Right atrium auricular region (tissue), 2 donors: Measurements from ENCODE around the gene ZNF410. TPM values are rescaled to one million over a fixed set of nuclear protein-coding genes. Genes with fewer than 3 reads are reported as not detected.
A peak's percentile ranks its signal among the peaks of the same experiment; 100 is the strongest.

Experiments
- DNase-seq: peaks from one replicate; pipeline ENCODE4 v3.0.0-alpha.2; 2019; ENCODE audit warnings: low spot score
- H3K27ac ChIP-seq, 2 donors: fragments of 200-600 bp; sonication (generic); 1 replicate in 1 of 2; 2 replicates in 1 of 2; pipeline ENCODE4 v1.5.1; 2016 to 2019
- H3K27me3 ChIP-seq, 2 donors: fragments of 200-600 bp; sonication (generic); one replicate each; pipeline versions ENCODE4 v1.5.1 to v1.6.0; 2017 to 2019
- H3K36me3 ChIP-seq: fragments of 200-600 bp; sonication (generic); one replicate; pipeline ENCODE4 v1.5.1; 2016
- H3K4me1 ChIP-seq, 2 donors: fragments of 200-600 bp; sonication (generic); one replicate each; pipeline versions ENCODE4 v1.5.1 to v1.6.0; 2017 to 2019
- H3K4me3 ChIP-seq, 2 donors: fragments of 200-600 bp; sonication (generic); 1 replicate in 1 of 2; 2 replicates in 1 of 2; pipeline ENCODE4 v1.5.1; 2017 to 2019; ENCODE audit warnings: mild to moderate bottlenecking in 1 of 2, moderate library complexity in 1 of 2
- H3K9me3 ChIP-seq, 2 donors: fragments of 200-600 bp; sonication (generic); one replicate each; pipeline ENCODE4 v1.5.1; 2019
- CTCF ChIP-seq, 2 donors: fragments of 200-600 bp; sonication (generic); IDR thresholded peaks; one replicate each; pipeline ENCODE4 v1.5.1; 2019; ENCODE audit warnings: antibody characterized with exemption in 2 of 2
- total RNA-seq, 2 donors: library from RNA; depleted of rRNA; stranded (reverse); fragments of >200 nt; gene quantifications; one replicate each; pipeline ENCODE4 v1.1.0, GENCODE V29; 2016

The ZNF410 gene
- total RNA-seq, 2 donors from 2014 or later: 16.2 to 23.4 TPM

- no peak for TF ChIP-seq CTCF (IDR thresholded peaks at IDR 0.05)
- Histone ChIP-seq H3K9me3 (no peaks in the 10 kb centered on the region), H3K4me1 (peaks cover 0 to 9% of the 10 kb centered on the region in 2 donors), H3K27me3 (no peaks in the 10 kb centered on the region), H3K27ac (no peak overlapping the region), H3K36me3 (peaks cover 41% of the 10 kb centered on the region), H3K4me3 (no peak overlapping the region)
- no peak for DNase-seq
These were observed 57.9 kb downstream of the ZNF410 start for GRCh38 chr14:73944432-73945158.

- DNase-seq: no peak
- H3K4me1 ChIP-seq: peaks cover 0 to 9% of the 10 kb centered on the region in 2 donors
- no peak for TF ChIP-seq CTCF (IDR thresholded peaks at IDR 0.05)
- peaks cover 36% of the 10 kb centered on the region for H3K36me3 ChIP-seq
- H3K27me3 ChIP-seq: no peaks in the 10 kb centered on the region
- H3K27ac ChIP-seq: no peak overlapping the region
- no peak overlapping the region for H3K4me3 ChIP-seq
- H3K9me3 ChIP-seq: no peaks in the 10 kb centered on the region
These were observed 58.6 kb downstream of the ZNF410 start for GRCh38 chr14:73945159-73945670.

GRCh38 chr14:73949752-73950734, 63.4 kb downstream of the ZNF410 start, which contains the start of the genes COQ6 and FAM161B:
Gene COQ6, plus strand, starts transcription at chr14:73950302. Its CDS starts 31 bp downstream, at chr14:73950333.
Gene FAM161B, minus strand, starts transcription at chr14:73950094. Its CDS starts 68 bp downstream, at chr14:73950026.
- Histone ChIP-seq H3K4me3 (peak within 1 kb of the TSS; percentile 81 to 88), H3K36me3 (peaks cover 17% of the 10 kb centered on the region), H3K27me3 (no peaks in the 10 kb centered on the region), H3K4me1 (peaks cover 0 to 20% of the 10 kb centered on the region in 2 donors), H3K27ac (peak within 1 kb of the TSS; percentile 86 to 91), H3K9me3 (no peaks in the 10 kb centered on the region)
- peak; percentile 95 for DNase-seq
- peak in 1 of 2 donors; percentile 44 for TF ChIP-seq CTCF (IDR thresholded peaks at IDR 0.05)

- no peaks in the 10 kb centered on the region for H3K9me3 ChIP-seq
- no peaks in the 10 kb centered on the region for H3K27me3 ChIP-seq
- no peak for TF ChIP-seq CTCF (IDR thresholded peaks at IDR 0.05)
- H3K4me1 ChIP-seq: peaks cover 0 to 19% of the 10 kb centered on the region in 2 donors
- H3K36me3 ChIP-seq: peaks cover 40% of the 10 kb centered on the region
- no peak for DNase-seq
- H3K4me3 ChIP-seq: no peak overlapping the region
- no peak overlapping the region for H3K27ac ChIP-seq
These were observed 67.1 kb downstream of the ZNF410 start for GRCh38 chr14:73953731-73954130.

- no peak overlapping the region for H3K27ac ChIP-seq
- H3K4me3 ChIP-seq: no peak overlapping the region
- H3K4me1 ChIP-seq: peaks cover 0 to 10% of the 10 kb centered on the region in 2 donors
- TF ChIP-seq CTCF (IDR thresholded peaks at IDR 0.05): no peak
- DNase-seq: no peak
- H3K27me3 ChIP-seq: no peaks in the 10 kb centered on the region
- no peaks in the 10 kb centered on the region for H3K9me3 ChIP-seq
- H3K36me3 ChIP-seq: peaks cover 59% of the 10 kb centered on the region
These were observed 69.0 kb downstream of the ZNF410 start for GRCh38 chr14:73955674-73956073.
